RWPE2 (cell line): ENCODE data around the gene TMEM131L.
"Not testable (repeated sequence)": the region's sequence is repeated elsewhere in the genome, so short reads cannot be mapped to it uniquely, and the experiment has no call there.

Experiments used
- ATAC-seq: fragments of 200-7000 bp; cut with Tn5 transposase; 3 replicates; pipeline ENCODE4 v1.9.1; 2021; ENCODE audit warnings: low read depth
- DNase-seq: peaks from one replicate; pipeline ENCODE4 v3.0.0-alpha.2; 2020; ENCODE audit warnings: low spot score
- H3K27ac ChIP-seq: fragments of 450-650 bp; 2 replicates; pipeline ENCODE4 v1.5.1; 2017; ENCODE audit warnings: mild to moderate bottlenecking; ENCODE audit not compliant: poor library complexity, severe bottlenecking
- H3K27me3 ChIP-seq: fragments of 250-450 bp; sonication (Bioruptor Pico); 2 replicates; pipeline ENCODE4 v1.5.1; 2021; ENCODE audit warnings: mild to moderate bottlenecking, moderate library complexity; ENCODE audit not compliant: insufficient read depth, poor library complexity, severe bottlenecking
- H3K36me3 ChIP-seq: fragments of 250-450 bp; sonication (Bioruptor Pico); 2 replicates; pipeline ENCODE4 v1.5.1; 2020; ENCODE audit warnings: low read depth, mild to moderate bottlenecking, moderate library complexity
- H3K4me1 ChIP-seq: fragments of 250-450 bp; sonication (Bioruptor Pico); 2 replicates; pipeline ENCODE4 v1.5.1; 2021; ENCODE audit warnings: mild to moderate bottlenecking, moderate library complexity; ENCODE audit not compliant: insufficient read depth, poor library complexity, severe bottlenecking
- H3K4me3 ChIP-seq: fragments of 250-450 bp; sonication (Bioruptor Pico); 2 replicates; pipeline ENCODE4 v1.5.1; 2021; ENCODE audit warnings: mild to moderate bottlenecking, moderate library complexity; ENCODE audit not compliant: severe bottlenecking
- H3K9me3 ChIP-seq: fragments of 250-450 bp; sonication (Bioruptor Pico); 2 replicates; pipeline ENCODE4 v1.5.1; 2021; ENCODE audit warnings: mild to moderate bottlenecking, moderate library complexity; ENCODE audit not compliant: severe bottlenecking
- CTCF ChIP-seq: fragments of 450-650 bp; IDR thresholded peaks from one replicate; pipeline ENCODE4 v1.5.1; 2017; ENCODE audit warnings: mild to moderate bottlenecking, moderate library complexity; ENCODE audit not compliant: poor library complexity, severe bottlenecking

The TMEM131L gene

DNA sequence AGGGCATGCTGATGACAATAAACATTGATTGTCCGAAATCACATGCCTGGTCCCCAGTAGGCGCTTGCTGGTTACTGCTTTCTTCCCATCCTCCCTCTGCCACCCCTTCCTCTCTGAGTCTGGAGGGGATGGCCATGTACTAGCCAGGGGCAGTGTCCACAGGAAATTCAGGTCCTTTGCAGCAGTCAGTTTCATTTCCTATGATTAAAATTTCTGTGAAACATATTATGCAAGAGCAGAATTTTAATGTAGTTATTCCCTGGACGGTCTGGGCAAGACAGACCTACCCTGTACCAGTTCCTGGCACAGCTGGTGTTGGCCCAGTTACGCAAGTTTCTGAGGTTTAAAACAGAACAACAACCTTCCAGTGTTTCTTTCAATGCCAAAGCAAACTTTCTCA is 189.8 kb downstream of the TMEM131L start:
- DNase-seq (no peak), ATAC-seq (peak; percentile 26; the same call in 2 of the 3 replicates)
- Histone ChIP-seq H3K36me3 (no peaks in the 10 kb centered on the region), H3K9me3 (no peaks in the 10 kb centered on the region), H3K4me3 (no peak overlapping the region), H3K27ac (no peak overlapping the region), H3K4me1 (peaks cover 31% of the 10 kb centered on the region), H3K27me3 (no peaks in the 10 kb centered on the region)
- no peak for TF ChIP-seq CTCF

DNA sequence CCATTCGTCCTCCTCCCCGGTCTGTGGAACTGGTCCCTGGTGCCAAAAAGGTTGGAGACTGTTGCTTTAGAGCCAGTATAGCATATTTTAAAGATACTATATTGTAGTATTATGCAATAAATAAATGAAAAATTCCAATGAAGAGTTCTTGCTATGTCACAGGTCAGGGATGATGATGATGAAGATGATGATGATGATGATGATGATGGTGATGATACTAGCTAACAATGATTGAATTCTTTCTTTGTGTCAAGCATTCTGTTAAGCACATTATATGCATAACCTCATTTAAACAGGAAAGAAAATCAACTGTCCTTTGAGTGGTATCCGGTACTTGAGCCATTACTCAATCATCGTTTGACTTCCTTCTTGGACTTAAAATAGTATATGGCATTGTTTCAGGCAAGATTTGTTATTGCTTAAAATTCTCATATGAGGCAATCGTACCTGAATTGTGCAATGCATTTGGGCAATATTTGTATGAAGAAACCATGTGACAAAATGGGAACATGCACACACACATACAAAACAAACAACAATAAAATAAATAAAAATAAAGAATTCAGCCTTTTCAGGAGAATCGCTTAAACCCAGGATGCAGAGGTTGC is 195.2 kb downstream of the TMEM131L start:
- Histone ChIP-seq H3K4me1 (peaks cover 9% of the 10 kb centered on the region), H3K36me3 (no peaks in the 10 kb centered on the region), H3K9me3 (no peaks in the 10 kb centered on the region), H3K27me3 (no peaks in the 10 kb centered on the region), H3K4me3 (no peak overlapping the region), H3K27ac (no peak overlapping the region)
- no peak for ATAC-seq
- TF ChIP-seq CTCF: no peak
- DNase-seq: no peak

GRCh38 chr4:153661908-153662307 is 195.7 kb downstream of the TMEM131L start:
- TF ChIP-seq CTCF: no peak
- ATAC-seq: no peak

GRCh38 chr4:153663667-153664066 is 197.5 kb downstream of the TMEM131L start:
- no peak overlapping the region for H3K27ac ChIP-seq
- DNase-seq (no peak), ATAC-seq (no peak)
- no peak for TF ChIP-seq CTCF
- H3K36me3 ChIP-seq: no peaks in the 10 kb centered on the region
- peaks cover 4% of the 10 kb centered on the region for H3K4me1 ChIP-seq
- H3K9me3 ChIP-seq: no peaks in the 10 kb centered on the region
- no peak overlapping the region for H3K4me3 ChIP-seq
- H3K27me3 ChIP-seq: no peaks in the 10 kb centered on the region

More at GRCh38 chr4:153661908-153662307, 195.7 kb downstream of the TMEM131L start:
- H3K4me1 ChIP-seq: peaks cover 4% of the 10 kb centered on the region
- H3K4me3 ChIP-seq: no peak overlapping the region
- H3K36me3 ChIP-seq: no peaks in the 10 kb centered on the region
- H3K9me3 ChIP-seq: no peaks in the 10 kb centered on the region
- H3K27me3 ChIP-seq: no peaks in the 10 kb centered on the region
- H3K27ac ChIP-seq: no peak overlapping the region
- no peak for DNase-seq

DNA sequence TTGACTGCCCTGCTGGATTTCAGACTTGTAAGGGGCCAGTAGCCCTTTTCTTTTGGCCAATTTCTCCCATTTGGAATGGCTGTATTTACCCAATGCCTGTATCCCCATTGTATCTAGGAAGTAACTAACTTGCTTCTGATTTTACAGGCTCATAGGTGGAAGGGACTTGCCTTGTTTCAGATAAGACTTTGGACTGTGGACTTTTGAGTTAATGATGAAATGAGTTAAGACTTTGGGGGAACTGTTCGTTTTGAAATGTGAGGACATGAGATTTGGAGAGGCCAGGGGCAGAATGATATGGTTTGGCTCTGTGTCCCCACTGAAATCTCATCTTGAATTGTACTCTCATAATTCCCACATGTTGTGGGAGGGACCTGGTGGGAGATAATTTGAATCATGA is 200.3 kb downstream of the TMEM131L start:
- H3K27ac ChIP-seq, DNase-seq, H3K27me3 ChIP-seq, H3K4me1 ChIP-seq, ATAC-seq, H3K9me3 ChIP-seq, H3K36me3 ChIP-seq, H3K4me3 ChIP-seq: not testable (repeated sequence)
